Limb (tissue), 2 donors: ENCODE data around the gene ULBP1.
"Not testable (repeated sequence)": the region's sequence is repeated elsewhere in the genome, so short reads cannot be mapped to it uniquely, and the experiment has no call there.

Experiments used
- DNase-seq, 2 donors: peaks; one replicate each; pipeline ENCODE4 v3.0.0-alpha.2; 2016; ENCODE audit errors: extremely low spot score in 2 of 2

The ULBP1 gene

DNA sequence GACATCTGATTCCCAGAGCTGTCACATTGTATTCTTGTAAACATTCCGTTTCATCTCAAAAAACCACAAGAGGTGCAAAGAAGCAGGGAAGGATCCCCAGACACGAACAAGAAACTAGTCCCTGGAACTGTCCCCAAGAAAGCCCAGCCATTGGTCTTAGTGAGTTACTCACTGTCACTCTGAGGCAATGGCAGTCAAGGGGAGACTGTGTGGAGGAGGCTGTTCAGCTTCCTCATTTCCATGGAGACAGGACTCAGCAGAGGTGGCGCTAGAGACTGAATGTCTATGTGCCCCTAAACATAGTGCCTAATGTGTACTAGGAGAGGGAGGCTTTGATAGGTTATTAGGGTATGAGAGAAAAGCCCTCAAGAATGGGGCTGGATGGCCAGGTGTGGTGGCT lies 11.1 kb downstream of the ULBP1 start:
- DNase-seq = no peak

DNA sequence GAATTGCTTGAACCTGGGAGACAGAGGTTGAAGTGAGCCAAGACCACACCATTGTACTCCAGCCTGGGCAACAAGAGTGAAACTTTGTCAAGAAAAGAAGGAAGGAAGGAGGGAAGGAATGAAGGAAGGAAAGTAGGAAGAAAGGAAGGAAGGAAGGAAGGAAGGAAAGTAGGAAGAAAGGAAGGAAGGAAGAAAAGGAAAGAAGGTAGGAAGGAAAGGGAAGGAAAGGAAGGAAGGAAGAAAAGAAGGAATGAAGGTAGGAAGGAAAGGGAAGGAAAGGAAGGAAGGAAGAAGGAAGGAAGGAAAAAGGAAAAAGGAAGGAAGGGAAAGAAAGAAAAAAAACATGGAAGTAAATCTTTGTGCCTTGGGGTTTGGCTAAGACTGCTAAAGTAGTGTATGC lies 11.7 kb downstream of the ULBP1 start:
- DNase-seq = no peak

DNA sequence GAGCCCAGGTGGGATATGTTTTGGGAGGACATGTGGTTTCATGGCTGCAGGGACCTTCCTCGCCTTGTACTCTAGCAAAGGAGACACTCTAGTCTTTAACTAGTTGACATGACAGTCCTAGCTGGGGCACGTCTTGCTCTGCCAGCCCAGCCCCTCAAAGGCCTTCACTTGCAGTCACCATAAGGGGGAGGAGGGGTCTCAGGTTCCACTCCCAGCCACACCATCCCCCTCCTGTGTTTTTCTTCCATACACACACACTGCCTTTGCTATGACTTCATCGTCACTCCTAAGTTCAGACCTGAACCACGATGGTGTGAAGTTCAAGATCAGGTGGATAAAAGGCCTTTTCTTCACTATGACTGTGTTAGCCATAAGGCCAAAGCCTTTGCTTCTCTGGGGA lies 13.5 kb downstream of the ULBP1 start:
- DNase-seq = no peak

DNA sequence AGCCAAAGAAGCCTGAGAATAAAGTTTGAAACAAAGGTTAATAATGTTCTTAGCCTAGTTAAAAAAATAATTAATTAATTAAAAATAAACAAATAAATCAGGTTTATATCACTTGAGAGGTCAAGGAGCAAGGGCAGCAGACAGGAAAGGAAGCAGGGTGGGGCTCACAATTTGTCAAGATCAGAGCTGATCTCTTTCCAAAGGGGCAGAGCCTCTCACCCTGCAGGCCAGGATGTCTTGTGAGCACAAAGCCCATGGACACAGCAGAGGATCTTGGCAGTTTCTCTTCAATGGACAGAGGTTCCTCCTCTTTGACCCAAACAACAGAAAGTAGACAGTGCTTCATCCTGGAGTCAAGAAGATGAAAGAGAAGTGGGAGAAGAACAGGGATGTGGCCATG lies 14.9 kb downstream of the ULBP1 start:
- peak in 1 of 2 donors; percentile 12 for DNase-seq

DNA sequence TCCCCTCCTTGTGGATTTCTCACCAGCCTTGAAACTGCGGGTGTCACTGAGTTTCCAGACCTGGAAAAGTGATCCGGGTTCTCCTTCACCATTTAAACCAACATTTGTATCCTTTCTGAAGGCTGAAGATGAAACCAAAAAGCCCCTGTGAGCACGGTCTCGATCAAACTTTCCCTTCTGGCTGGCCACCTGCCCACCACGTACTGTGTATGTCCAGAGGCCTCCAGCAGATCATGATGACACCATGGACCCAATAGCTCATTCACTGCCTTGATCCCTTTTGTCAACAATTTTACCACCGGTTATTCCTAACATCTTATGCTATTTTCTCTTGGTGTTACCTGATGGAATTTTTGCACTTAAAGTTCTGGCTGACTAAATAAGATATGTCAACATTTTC lies 15.6 kb downstream of the ULBP1 start:
- DNase-seq = peak in 1 of 2 donors; percentile 16

DNA sequence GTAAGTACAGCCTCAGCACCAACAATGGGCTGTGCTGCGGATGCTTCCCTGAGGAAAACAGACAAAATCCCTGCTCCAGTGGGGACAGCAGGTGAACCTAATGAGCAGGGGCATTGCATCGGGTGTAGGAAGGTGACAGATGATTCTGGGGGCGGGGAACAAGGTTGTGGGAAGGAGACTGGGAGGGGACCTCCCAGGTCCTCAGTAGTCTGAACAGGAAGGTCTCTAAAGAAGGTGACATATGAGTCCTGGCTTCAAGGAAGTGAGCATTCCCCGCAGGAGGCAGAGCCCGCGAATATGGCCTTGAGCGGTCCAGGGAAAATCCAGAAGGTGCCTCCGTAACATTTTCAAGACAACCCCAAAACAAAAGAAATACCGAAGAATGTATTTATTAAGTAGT lies 19.4 kb downstream of the ULBP1 start:
- no peak for DNase-seq

DNA sequence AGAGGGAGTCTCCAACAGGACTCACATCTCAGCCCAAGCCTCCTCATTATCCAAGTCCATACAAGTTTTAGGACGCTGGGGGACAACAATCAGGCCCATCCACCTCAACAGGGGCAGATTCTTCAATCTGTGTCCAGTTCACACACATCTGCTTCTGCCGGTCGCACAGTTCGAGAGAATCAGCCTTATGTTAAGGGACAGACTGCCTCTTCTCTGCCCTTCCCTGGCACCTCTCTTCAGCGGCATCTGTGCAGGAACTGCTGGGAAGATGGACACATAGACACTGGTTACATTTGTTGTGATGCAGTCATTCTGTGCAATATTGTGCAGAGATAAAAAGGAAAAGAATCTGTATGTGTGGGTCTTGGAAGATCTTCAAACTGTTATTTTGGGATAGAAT lies 21.0 kb downstream of the ULBP1 start:
- DNase-seq = no peak

DNA sequence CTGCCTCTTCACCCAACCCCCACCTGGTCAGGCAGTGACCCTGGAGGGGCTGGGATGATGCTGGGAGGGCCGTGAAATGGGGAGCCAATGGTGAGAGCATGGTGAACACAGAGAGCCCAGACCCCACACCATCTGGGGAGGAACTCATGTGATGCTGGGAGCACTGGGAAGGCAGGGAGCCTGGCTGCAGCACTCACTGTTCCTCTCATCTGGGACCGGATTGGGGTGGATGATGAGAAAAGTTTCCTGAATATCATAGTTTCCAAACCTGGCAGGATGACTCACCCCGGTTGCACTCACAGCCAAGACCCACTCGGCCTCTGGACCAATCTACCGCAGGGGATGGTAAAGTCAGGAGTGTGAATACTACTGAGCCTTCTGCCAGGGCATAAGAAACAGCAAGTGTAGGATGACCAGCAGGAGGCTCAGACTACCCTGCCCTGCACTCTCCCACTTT lies 21.8 kb downstream of the ULBP1 start:
- DNase-seq = no peak

DNA sequence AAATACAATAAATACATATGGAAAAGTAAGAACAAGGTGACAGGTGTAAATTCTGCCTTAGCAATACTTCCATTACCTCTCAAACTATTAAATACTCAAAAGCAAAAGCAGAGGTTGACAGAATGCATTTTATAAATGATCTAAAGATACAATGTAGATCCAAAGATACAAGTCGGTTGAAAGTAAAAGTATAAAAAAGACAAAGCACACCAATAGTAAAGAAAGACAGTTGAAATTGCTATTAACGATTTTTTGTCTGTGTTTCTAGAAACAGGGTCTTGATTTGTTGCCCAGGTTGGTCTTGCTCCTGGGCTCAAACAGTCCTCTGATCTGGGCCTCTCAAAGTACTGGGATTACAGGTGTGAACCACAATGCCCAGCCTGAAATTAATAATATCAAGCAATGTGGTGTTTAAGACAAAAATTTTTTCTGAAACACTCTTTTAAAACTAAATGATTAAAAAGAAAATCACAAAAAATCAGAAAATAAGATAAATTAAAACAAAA lies 23.9 kb downstream of the ULBP1 start:
- DNase-seq = no peak

DNA sequence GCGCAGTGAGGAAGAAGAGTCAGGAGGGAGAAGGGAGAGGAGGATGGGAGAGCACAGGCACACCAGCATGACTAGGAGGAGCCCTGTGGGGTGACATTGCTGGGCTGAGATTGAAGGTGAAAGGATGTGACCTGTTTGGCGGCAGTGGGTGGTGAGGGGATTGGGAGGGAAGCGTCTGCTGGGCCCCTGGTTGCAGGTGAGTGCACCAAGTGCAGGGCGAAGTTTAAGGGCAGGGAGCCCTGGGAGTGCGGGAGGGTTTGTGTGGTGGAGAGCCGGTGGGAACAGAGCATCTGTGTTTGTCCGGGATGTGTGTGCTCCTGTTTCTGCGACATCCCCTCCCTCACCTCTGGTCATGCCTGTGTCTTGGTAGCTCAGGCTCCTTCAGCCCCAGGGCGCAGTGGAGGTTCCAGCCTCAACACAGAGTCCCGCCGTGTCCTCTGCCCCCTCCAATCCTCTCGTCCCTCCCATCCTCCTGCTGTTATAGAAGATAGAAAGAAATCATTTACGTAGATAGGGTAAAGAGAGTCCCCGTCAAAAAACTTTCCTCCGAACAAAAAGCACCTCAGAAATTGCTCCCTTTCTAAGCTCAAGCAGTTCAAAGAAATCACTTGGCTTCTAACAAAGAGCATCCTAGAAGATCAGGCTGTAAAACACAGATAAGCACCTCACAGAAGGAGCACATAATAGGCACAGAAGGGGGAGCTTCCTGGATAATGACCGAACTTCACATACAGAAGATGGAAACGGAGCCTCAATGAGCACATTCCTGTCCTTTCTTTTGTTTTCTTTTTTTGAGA lies 25.0 kb downstream of the ULBP1 start:
- DNase-seq = no peak

DNA sequence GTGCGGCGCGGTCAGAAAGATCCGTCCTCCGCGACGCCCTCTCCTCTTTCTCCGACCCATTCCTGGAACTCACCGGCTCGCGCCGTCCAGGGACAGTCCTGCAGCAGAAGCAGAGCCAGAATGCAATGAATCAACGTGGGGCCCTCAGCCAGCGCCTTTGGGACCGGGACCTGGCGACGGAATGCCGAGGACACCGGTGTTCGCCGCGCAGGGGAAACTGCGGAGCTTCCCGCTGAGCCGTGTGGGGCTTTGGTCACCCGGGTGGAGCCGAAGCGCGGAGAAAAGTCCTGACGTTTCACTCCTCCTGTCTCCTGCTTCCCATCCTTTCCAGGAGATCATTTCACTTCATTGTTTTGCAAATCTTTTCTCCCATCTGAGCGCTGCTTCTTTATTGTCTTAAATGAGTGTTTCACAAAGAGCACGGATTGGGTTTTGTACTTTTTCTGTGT lies 26.5 kb downstream of the ULBP1 start:
- DNase-seq = no peak

DNA sequence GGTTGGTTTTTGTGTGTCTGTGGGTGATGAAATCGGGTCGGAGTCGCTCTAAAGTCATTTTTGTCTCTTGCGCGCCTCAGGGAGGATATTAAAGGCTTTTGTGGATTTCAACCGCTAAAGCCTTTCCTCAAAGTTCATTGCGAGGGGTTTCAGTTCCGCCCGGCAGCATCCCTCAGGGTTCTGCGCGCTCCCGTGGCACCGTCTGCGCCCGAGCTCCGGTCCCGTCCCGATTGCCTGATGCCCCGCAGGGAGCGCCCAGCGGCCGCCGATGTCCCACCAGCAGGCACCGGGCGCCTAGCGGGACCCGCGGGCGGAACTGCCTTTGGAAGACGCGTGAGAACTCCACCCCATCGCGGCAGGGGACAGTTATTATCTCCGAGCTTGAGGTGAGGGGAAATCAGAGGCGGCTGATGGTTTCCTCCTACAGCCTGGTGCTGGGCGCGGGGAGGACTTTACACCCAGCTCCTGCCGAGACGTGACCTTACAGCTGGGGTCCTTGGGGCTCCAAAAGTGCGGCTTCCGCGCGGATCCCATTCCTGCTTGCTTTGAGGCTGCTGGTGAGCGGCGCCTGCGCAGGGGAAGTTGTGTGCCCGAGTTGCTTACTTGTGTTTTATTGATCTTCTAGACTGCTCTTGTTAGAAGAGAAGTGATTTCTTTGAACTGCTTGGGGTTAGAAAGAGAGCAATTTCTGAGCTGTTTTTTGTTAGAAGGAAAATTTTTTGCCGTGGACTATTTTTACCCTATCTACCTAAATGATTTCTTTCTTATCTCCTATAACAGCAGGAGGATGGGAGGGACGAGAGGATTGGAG lies 27.1 kb downstream of the ULBP1 start:
- DNase-seq = no peak

DNA sequence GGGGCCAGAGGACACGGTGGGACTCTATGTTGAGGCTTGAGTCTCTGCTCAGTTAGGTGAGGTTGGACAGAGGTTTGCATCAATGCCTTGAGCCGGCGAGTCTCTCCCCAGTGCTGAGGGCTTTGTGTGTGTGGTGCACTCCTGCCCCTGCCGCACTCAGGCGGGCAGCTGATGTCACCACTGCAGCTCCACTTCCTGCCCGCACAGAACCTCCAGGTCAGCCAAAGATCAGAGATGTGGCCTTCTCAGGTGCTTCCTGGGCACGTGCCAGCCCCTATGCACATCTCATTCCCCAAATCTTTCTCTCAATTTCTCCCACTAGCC lies 27.7 kb downstream of the ULBP1 start:
- DNase-seq = not testable (repeated sequence)

DNA sequence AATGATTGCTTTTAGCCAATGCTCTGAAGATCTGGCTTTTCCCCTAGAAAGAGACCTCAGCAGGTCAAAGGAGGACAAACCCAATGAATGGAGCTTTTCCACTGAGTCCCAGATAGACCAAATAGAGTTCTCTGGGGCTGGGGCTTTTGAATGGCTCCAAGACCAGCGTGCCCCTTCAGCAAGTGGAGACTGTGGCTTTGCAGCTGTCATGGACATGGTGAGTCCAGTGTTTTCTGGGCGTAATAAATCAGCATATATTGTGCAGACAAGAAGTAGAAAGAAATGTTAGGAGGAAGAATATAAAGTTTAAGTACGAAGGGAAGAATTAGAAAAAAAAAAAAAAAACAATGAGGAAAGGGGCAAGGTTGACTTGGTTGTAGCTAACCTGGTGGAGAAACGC lies 28.1 kb downstream of the ULBP1 start:
- no peak for DNase-seq

DNA sequence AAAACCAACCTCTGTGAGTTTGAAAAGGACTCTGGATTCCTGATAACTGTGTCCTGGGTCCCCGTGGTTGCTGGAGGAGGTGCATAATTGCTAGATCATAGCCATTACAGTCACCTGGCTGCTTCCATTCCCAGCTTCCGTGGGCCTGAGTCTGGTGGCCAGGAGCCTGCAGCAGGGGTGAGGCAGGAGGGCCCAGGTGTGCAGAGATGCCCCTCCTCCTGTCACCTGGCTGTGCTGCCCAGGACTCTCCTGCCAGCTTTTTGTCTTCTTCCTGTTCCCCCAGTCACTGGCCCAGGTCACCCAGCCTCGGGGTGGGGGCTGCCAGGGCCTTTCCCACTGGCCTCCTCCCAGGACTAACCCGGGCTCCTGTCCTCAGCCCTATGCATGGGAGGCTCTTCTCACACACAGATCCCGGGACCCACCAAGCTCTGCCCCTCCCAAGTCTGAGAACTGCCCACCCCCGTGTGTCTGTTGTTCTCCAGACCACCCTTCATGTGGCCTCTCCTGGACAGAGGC lies 31.6 kb downstream of the ULBP1 start:
- DNase-seq = peak in 1 of 2 donors; percentile 9

DNA sequence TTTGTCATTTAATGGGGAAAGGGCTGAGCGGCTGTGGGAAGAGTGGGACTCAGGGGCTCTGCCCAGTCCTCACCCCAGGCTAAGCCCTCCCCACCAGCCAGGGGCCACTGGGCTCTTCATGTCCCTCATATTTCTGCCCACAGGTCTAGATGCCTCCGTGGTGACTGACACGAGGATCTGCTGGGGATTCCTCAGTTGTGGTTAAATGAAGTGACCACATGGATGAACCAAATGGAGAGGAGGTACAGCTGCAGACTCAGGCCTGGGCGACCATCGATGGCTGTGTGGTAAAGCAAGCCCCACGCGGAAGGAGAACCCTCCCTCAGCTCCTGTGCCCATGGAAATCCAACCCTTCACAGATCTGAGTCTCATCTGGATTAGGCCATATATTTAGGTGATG lies 32.2 kb downstream of the ULBP1 start:
- DNase-seq = no peak

DNA sequence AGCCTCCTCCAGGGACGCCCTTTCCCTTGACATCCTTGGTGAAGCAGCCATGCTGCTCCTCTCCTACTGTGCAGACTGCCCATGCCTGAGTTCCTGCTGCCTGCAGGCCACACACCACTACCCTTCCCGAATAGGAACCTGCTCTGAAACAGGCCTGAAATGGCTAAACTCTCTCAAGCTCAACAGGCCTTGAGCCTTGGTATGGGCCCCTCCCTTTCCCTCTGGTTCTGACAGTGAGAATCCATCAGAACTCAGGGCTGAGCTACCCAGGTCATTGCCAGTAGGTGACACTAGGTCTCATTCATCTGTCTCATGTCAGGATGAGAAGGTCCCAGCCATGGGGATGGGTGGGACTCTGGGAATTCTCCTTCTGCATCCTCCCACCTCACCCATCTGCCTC lies 35.9 kb downstream of the ULBP1 start:
- DNase-seq = peak in 1 of 2 donors; percentile 2

DNA sequence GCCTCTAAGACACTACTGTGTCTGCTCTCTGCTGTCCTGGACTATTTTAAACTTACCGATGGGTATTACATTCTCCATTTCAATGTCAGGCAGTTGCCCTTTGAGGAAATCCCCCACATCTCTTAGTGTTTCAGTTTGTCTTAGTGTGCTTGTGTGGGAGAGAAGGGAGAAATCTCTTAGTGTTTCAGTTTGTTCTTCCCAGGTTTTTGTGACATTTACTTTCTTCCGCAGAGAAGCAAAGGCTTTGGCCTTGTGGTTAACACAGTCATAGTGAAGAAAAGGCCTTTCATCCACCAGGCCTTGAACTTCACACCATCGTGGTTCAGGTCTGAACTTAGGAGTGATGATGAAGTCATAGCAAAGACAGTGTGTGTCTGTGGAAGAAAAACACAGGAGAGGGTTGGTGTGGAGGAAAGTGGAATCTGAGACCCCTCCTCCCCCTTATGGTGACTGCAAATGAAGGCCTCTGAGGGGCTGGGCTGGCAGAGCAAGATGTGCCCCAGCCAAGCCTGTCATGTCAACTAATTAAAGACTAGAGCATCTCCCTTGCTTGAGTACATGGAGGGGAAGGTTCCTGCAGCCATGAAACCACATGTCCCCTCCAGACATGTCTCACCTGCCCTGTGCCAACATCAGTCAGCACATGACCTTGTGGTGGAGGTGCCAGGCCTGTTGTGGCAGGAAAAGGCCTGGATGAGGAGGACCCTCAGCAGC lies 37.7 kb downstream of the ULBP1 start:
- peak in 1 of 2 donors; percentile 1 for DNase-seq

DNA sequence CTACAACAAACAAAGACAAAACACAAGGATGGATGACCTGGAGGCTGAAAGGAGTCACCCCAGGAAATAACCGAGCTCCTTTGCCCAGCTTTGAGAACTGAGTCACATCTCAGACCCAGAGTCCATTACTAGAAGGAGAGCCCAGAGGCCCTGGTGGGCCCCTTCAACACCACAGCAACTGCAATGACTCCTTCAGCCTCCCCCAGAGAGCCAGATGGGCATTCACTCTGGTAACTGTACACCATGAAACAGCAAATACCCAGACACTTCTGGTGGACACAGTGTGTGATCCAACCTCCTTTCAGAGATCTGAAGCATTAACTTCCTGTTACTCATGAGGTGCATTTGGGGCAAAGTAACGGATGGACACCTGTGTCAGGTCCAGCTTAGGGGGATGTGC lies 39.0 kb downstream of the ULBP1 start:
- peak in 1 of 2 donors; percentile 4 for DNase-seq

DNA sequence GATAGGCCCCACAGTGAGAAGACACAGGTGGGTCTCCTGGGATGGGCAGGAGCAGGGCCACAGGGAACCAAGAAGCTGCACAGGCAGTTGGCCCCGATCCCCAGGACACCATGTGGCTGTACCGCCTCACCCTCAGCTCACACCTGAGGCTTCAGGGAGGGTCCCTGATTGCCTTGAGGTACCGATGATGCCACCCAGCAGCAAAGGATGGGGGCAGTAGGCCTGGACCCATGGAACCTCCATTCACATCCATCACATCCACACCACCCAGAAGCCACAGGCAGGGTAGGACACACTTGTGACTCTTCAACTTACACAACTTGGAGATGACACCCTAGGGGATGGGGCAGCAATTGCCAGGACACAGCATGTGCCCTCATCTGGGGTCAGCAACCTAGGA lies 39.9 kb downstream of the ULBP1 start:
- peak in 1 of 2 donors; percentile 11 for DNase-seq

DNA sequence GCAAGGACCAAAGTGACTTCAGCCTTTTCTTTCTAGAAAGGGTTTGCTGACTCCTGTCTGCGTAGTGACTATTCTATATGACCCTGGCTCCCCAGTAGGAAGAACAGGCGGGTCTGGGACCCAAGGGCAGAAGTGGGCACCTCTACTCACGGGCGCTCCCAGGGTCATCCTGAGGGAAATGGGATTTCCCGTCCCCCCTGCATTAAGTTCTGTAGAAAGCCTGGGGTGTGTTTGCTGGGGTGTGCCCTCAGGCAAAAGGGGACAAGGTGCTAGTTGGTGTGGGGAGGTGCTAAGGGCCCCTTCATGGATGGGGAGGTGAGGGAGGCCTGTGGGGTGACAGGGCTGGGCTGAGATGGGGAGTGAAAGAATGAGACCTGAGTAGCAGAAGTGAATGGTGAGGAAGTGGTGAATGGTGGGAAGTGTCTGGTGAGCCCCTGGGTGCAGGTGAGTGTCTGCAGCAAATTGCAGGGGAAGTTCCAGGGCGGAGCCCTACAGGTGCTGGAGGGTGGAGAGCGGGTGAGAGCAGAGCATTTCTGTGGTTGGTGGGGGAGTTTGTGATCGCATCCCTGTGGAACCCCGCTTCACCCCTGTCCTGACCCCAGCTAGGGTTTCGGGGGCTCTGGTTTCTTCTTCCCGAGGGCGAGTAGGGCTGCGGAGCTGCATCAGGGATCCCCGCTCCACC lies 40.5 kb downstream of the ULBP1 start:
- DNase-seq = peak in 1 of 2 donors; percentile 27
